H1 (cell line): Measurements from ENCODE around the gene OR5B21. TPM values are rescaled to one million over a fixed set of nuclear protein-coding genes. Genes with fewer than 3 reads are reported as not detected.

Source experiments
- CTCF ChIA-PET: fragments of 300-600 bp; sonication (Branson Sonifier 250); formaldehyde crosslinking; loops from one replicate; lab custom pipeline; 2021; ENCODE audit not compliant: partially characterized antibody; lab: Charles Lee
- POLR2A ChIA-PET: fragments of 300-600 bp; sonication (Branson Sonifier 250); formaldehyde crosslinking; loops from one replicate; lab custom pipeline; 2021; ENCODE audit warnings: inconsistent platforms; ENCODE audit not compliant: partially characterized antibody; lab: Charles Lee
- DNase-seq, 2 experiments: peaks; one replicate each; pipeline versions ENCODE4 v3.0.0 to v3.0.0-alpha.2; 2010 to 2022; ENCODE audit warnings: low spot score in 2 of 2, low read depth in 1 of 2, mixed read lengths in 1 of 2
- FAIRE-seq: peaks from 2 replicates; lab custom pipeline; 2011; peaks lifted over from hg19 to GRCh38; lab: Jason Lieb, UNC
- H2AFZ ChIP-seq: 2 replicates; pipeline ENCODE4 v1.8.1; 2012; ENCODE audit warnings: low read length, inconsistent platforms
- H2AK5ac ChIP-seq: 2 replicates; pipeline ENCODE4 v1.6.1; 2013; ENCODE audit warnings: low read depth, low read length
- H2BK120ac ChIP-seq: replicated peaks from 2 replicates; pipeline ENCODE3; 2013; ENCODE audit warnings: low read depth, low read length, inconsistent platforms
- H2BK12ac ChIP-seq: 2 replicates; pipeline ENCODE4 v1.6.1; 2013; ENCODE audit warnings: low read depth, low read length
- H2BK15ac ChIP-seq: 2 replicates; pipeline ENCODE4 v1.6.1; 2013; ENCODE audit warnings: low read length
- H2BK20ac ChIP-seq: 2 replicates; pipeline ENCODE4 v1.6.1; 2013; ENCODE audit warnings: low read length
- H2BK5ac ChIP-seq: 2 replicates; pipeline ENCODE4 v1.6.1; 2013; ENCODE audit warnings: low read depth, low read length
- H3K14ac ChIP-seq: 2 replicates; pipeline ENCODE4 v1.6.1; 2013; ENCODE audit warnings: inconsistent platforms; ENCODE audit not compliant: insufficient read length
- H3K18ac ChIP-seq: 2 replicates; pipeline ENCODE4 v1.6.1; 2013; ENCODE audit warnings: low read length; ENCODE audit errors: extremely low read depth
- H3K23ac ChIP-seq: 2 replicates; pipeline ENCODE4 v1.6.1; 2013; ENCODE audit warnings: inconsistent platforms; ENCODE audit not compliant: insufficient read length
- H3K23me2 ChIP-seq: 2 replicates; pipeline ENCODE4 v1.6.1; 2013; ENCODE audit warnings: low read depth, low read length
- H3K27ac ChIP-seq: 2 replicates; pipeline ENCODE4 v1.6.1; 2011; ENCODE audit warnings: low read depth, low read length, inconsistent platforms
- H3K27me3 ChIP-seq, 4 experiments: replicated peaks in 1 of 4; 1 replicate in 1 of 4; 2 replicates in 3 of 4; pipeline versions ENCODE4 v1.6.1 to v1.8.1; 2011 to 2013; ENCODE audit warnings: low read length in 3 of 4, mild to moderate bottlenecking in 3 of 4, inconsistent platforms in 2 of 4, mixed read lengths in 2 of 4, moderate library complexity in 1 of 4; ENCODE audit not compliant: control insufficient read depth in 3 of 4, insufficient read depth in 3 of 4; ENCODE audit errors: extremely low read depth in 1 of 4
- H3K36me3 ChIP-seq, 4 experiments: 2 replicates each; pipeline versions ENCODE4 v1.6.1 to v1.8.1; 2011 to 2013; ENCODE audit warnings: mild to moderate bottlenecking in 4 of 4, low read length in 3 of 4, moderate library complexity in 2 of 4, control low read depth in 1 of 4, inconsistent platforms in 1 of 4; ENCODE audit not compliant: insufficient read depth in 4 of 4, control insufficient read depth in 2 of 4
- H3K4ac ChIP-seq: replicated peaks from 2 replicates; pipeline ENCODE3; 2013; ENCODE audit warnings: low read length, low read depth, mixed read lengths, inconsistent platforms; ENCODE audit not compliant: insufficient read length
- H3K4me1 ChIP-seq, 4 experiments: replicated peaks in 1 of 4; 1 replicate in 1 of 4; 2 replicates in 3 of 4; pipeline versions ENCODE4 v1.6.1 to v1.8.1; 2011 to 2013; ENCODE audit warnings: low read length in 3 of 4, inconsistent platforms in 2 of 4, mixed read lengths in 1 of 4; ENCODE audit not compliant: insufficient read depth in 4 of 4, control insufficient read depth in 3 of 4
- H3K4me2 ChIP-seq, 2 experiments: 2 replicates each; pipeline versions ENCODE4 v1.6.1 to v1.8.1; 2011 to 2013; ENCODE audit warnings: low read depth in 2 of 2, low read length in 2 of 2, control low read depth in 1 of 2, inconsistent platforms in 1 of 2, mild to moderate bottlenecking in 1 of 2; ENCODE audit not compliant: insufficient read depth in 1 of 2
- H3K4me3 ChIP-seq, 4 experiments: fragments of 200-600, 300-600 bp in 1 of 4; sonication (generic), shearing (Covaris generic), sonication (Bioruptor Twin) in 1 of 4; 2 replicates each; pipeline versions ENCODE4 v1.5.1 to v1.8.1; 2011 to 2016; ENCODE audit warnings: low read length in 4 of 4, low read depth in 3 of 4, control low read depth in 2 of 4, inconsistent platforms in 2 of 4, mild to moderate bottlenecking in 2 of 4, mixed read lengths in 1 of 4, moderate library complexity in 1 of 4; ENCODE audit not compliant: insufficient read depth in 2 of 4; ENCODE audit errors: extremely low read depth in 1 of 4
- H3K56ac ChIP-seq: replicated peaks from 2 replicates; pipeline ENCODE3; 2013; ENCODE audit warnings: low read depth, mild to moderate bottlenecking, mixed read lengths, low read length, inconsistent platforms; ENCODE audit not compliant: insufficient read length
- H3K79me1 ChIP-seq: 2 replicates; pipeline ENCODE4 v1.6.1; 2013; ENCODE audit warnings: low read depth, low read length, control low read depth
- H3K79me2 ChIP-seq, 2 experiments: 2 replicates each; pipeline versions ENCODE4 v1.6.1 to v1.8.1; 2012 to 2013; ENCODE audit warnings: low read length in 2 of 2, mild to moderate bottlenecking in 2 of 2, inconsistent platforms in 1 of 2; ENCODE audit not compliant: insufficient read depth in 2 of 2, control insufficient read depth in 1 of 2
- H3K9ac ChIP-seq, 4 experiments: replicated peaks in 1 of 4; 1 replicate in 1 of 4; 2 replicates in 3 of 4; pipeline versions ENCODE4 v1.6.1 to v1.8.1; 2011 to 2013; ENCODE audit warnings: low read depth in 3 of 4, low read length in 3 of 4, control low read depth in 2 of 4, mild to moderate bottlenecking in 2 of 4, moderate library complexity in 2 of 4, inconsistent platforms in 1 of 4; ENCODE audit errors: extremely low read depth in 1 of 4
- H3K9me3 ChIP-seq, 2 experiments: 2 replicates each; pipeline versions ENCODE4 v1.6.1 to v1.8.1; 2012 to 2013; ENCODE audit warnings: mild to moderate bottlenecking in 2 of 2, moderate library complexity in 2 of 2, control low read depth in 1 of 2, inconsistent platforms in 1 of 2, low read depth in 1 of 2, low read length in 1 of 2, mixed read lengths in 1 of 2; ENCODE audit not compliant: insufficient read depth in 2 of 2
- H4K20me1 ChIP-seq, 2 experiments: replicated peaks in 1 of 2; 2 replicates each; pipeline versions ENCODE3 to v1.8.1; 2011 to 2013; ENCODE audit warnings: inconsistent platforms in 2 of 2, low read length in 2 of 2, mild to moderate bottlenecking in 1 of 2; ENCODE audit not compliant: insufficient read depth in 2 of 2, control insufficient read depth in 1 of 2
- H4K5ac ChIP-seq: 2 replicates; pipeline ENCODE4 v1.6.1; 2013; ENCODE audit warnings: low read length, low read depth, mixed read lengths, inconsistent platforms; ENCODE audit not compliant: insufficient read length
- H4K8ac ChIP-seq: 2 replicates; pipeline ENCODE4 v1.8.0; 2013; ENCODE audit warnings: mild to moderate bottlenecking, moderate library complexity, low read length, inconsistent platforms; ENCODE audit not compliant: insufficient read depth; ENCODE audit errors: extremely low read depth
- H4K91ac ChIP-seq: replicated peaks from 2 replicates; pipeline ENCODE3; 2013; ENCODE audit warnings: low read length, mixed read lengths, inconsistent platforms; ENCODE audit not compliant: insufficient read length
- BACH1 ChIP-seq: IDR thresholded peaks from 2 replicates; pipeline ENCODE4 v1.6.1; 2012; ENCODE audit warnings: low read length, improper control_type of control experiment
- HDAC6 ChIP-seq: IDR thresholded peaks from one replicate; pipeline ENCODE4 v1.7.1; 2012; ENCODE audit warnings: low read depth, mild to moderate bottlenecking, inconsistent platforms, low read length, moderate library complexity
- POU5F1 ChIP-seq: IDR thresholded peaks from 2 replicates; pipeline ENCODE4 v1.6.1; 2011; ENCODE audit warnings: low read depth, mild to moderate bottlenecking, low read length, moderate library complexity
- TCF12 ChIP-seq: IDR thresholded peaks from 2 replicates; pipeline ENCODE4 v1.6.1; 2011; ENCODE audit warnings: low read depth, mild to moderate bottlenecking, low read length
- WGBS, 2 experiments: shearing (Covaris generic) in 1 of 2; methylation state at CpG; one replicate each; pipeline versions ENCODE4 v1.1.6 to v1.1.7; 2013 to 2015; ENCODE audit warnings: low lambda C conversion rate in 2 of 2, mixed read lengths in 2 of 2, inconsistent platforms in 1 of 2, low coverage in 1 of 2, missing lambda C conversion rate in 1 of 2; ENCODE audit not compliant: insufficient replicate concordance in 2 of 2, insufficient coverage in 1 of 2, insufficient read length in 1 of 2; ENCODE audit errors: extremely low coverage in 1 of 2, missing lambda C conversion rate in 1 of 2; 5-methylcytosine and 5-hydroxymethylcytosine counted together
- long read RNA-seq, 2 experiments: library from RNA in 1 of 2; library from capped mRNA in 1 of 2; stranded (forward); transcript quantifications; one replicate each; pipeline ENCODE4 v2.0.0, GENCODE V29; 2021; ENCODE audit warnings: inconsistent platforms in 1 of 2
- polyA minus RNA-seq, 3 experiments: library from RNA; depleted of rRNA, polyadenylated mRNA; stranded (reverse); fragments of >200 nt; gene quantifications; 1 replicate in 2 of 3; 2 replicates in 1 of 3; pipeline ENCODE4 v1.2.3, GENCODE V29; 2011
- polyA plus RNA-seq, 7 experiments: library from polyadenylated mRNA; depleted of rRNA in 3 of 7; stranded (reverse) in 5 of 7; unstranded in 2 of 7; fragments of >200 nt in 5 of 7; fragments of 200-250 nt in 2 of 7; gene quantifications; 1 replicate in 5 of 7; 2 replicates in 1 of 7; 4 replicates in 1 of 7; pipeline versions ENCODE4 v1.2.1 to v1.2.3, GENCODE V29; 2011 to 2013; ENCODE audit warnings: missing spikeins in 2 of 7, mixed read lengths in 2 of 7
- total RNA-seq: library from RNA; stranded (reverse); fragmentation: NEBNext Ultra II Directional; extraction: Animal tissue kit (Norgen Biotek cat#: 25700); gene quantifications from 2 replicates; pipeline ENCODE4 v1.2.1, GENCODE V29; 2021

OR5B21 gene
- total RNA-seq (not detected in 2 replicates), polyA plus RNA-seq (2011; rRNA removed) (not detected in 2 replicates), polyA minus RNA-seq (2011; rRNA and poly(A)+ RNA removed) (1.0 TPM in 1 of 2 replicates, not detected in the other)
- polyA plus RNA-seq (2011; cell fraction: cytosol; rRNA removed): not detected
- 0.13 TPM for polyA plus RNA-seq (2011; cell fraction: nucleus; rRNA removed)
- polyA plus RNA-seq (2012, experiment 1 of 2): not detected in 4 replicates
- not detected for polyA plus RNA-seq (2012, experiment 2 of 2)
- not detected for polyA plus RNA-seq (2013, experiment 1 of 2)
- not detected for polyA plus RNA-seq (2013, experiment 2 of 2)
- not detected for polyA minus RNA-seq (2011; cell fraction: cytosol; rRNA and poly(A)+ RNA removed)
- 1.00 TPM for polyA minus RNA-seq (2011; cell fraction: nucleus; rRNA and poly(A)+ RNA removed)
- long read RNA-seq, experiment 1: 0 reads
- long read RNA-seq, experiment 2: 0 reads

DNA sequence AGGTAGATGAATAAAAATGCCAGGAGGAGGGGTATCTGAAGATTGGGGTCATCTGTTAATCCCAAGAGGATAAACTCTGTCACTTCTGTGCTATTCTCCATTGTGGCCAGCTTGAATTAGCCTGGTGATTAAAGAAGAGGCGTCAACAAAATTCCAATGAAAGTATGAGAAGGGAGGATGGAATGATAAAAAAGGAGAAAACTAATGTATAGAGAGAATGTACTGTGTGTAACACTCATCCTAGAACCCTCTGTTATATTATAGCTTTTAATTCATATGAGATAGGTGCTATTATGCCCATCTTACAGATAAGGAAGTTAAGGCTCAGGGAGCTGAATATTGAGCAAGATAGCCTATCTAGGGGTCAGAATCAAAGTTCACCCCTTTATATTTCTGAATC, at the start of gene OR5B21:
Gene OR5B21, minus strand, starts transcription at position 101 of the 400 bp plus-strand sequence. Its CDS starts 0 bp downstream, at position 101.
- H3K23ac ChIP-seq: no peak within 1 kb of the TSS
- no peak within 1 kb of the TSS for H2AK5ac ChIP-seq
- no peak within 1 kb of the TSS for H3K27ac ChIP-seq
- no peak within 1 kb of the TSS for H2BK15ac ChIP-seq
- no peak within 1 kb of the TSS for H3K4me3 ChIP-seq
- no peak within 1 kb of the TSS for H3K18ac ChIP-seq
- no peaks in the 10 kb centered on the region for H4K20me1 ChIP-seq
- no peak within 1 kb of the TSS for H3K4ac ChIP-seq
- H3K9me3 ChIP-seq: no peaks in the 10 kb centered on the region
- CTCF ChIA-PET: interaction anchor here (0.6 to 1.4 kb wide), 2 partner anchors 16 to 225 kb away, joined by 3 to 5 read pairs; no protein-coding TSS in a partner anchor
- H3K23me2 ChIP-seq: no peaks in the 10 kb centered on the region
- no peak within 1 kb of the TSS for H2AFZ ChIP-seq
- H3K79me2 ChIP-seq: no peaks in the 10 kb centered on the region
- H4K5ac ChIP-seq: no peak within 1 kb of the TSS
- H2BK120ac ChIP-seq: no peak within 1 kb of the TSS
- 96% methylated on average over 1 of the region's 1 CpG; no CpG with 5 or more reads in 1 of the 2 experiments for WGBS, 2 experiments
- no peaks in the 10 kb centered on the region for H3K36me3 ChIP-seq
- POLR2A ChIA-PET: no interaction called here
- no peak within 1 kb of the TSS for H2BK12ac ChIP-seq
- H4K8ac ChIP-seq: no peak within 1 kb of the TSS
- H3K14ac ChIP-seq: no peak within 1 kb of the TSS
- H3K79me1 ChIP-seq: no peaks in the 10 kb centered on the region
- H3K56ac ChIP-seq: no peak within 1 kb of the TSS
- no peaks in the 10 kb centered on the region for H3K27me3 ChIP-seq
- no peak within 1 kb of the TSS for H2BK20ac ChIP-seq
- DNase-seq (no peak), FAIRE-seq (no peak)
- H3K4me1 ChIP-seq: no peaks in the 10 kb centered on the region
- no peak within 1 kb of the TSS for H3K9ac ChIP-seq
- no peak within 1 kb of the TSS for H4K91ac ChIP-seq
- H3K4me2 ChIP-seq: no peak within 1 kb of the TSS
- H2BK5ac ChIP-seq: no peak within 1 kb of the TSS
- no peak for TF ChIP-seq TCF12
- no peak for TF ChIP-seq BACH1
- no peak for TF ChIP-seq POU5F1
- TF ChIP-seq HDAC6: no peak
